Raji (cell line): ENCODE measurements around the gene FXR2.

Experiments used
- POLR2A ChIP-seq: IDR thresholded peaks from 2 replicates; pipeline ENCODE4 v1.6.1; 2011; ENCODE audit warnings: low read depth, low read length, control low read depth; ENCODE audit not compliant: insufficient read depth

The FXR2 gene

GRCh38 chr17:7614425-7615264, at the start of gene FXR2:
TSS of gene FXR2 (minus strand) at chr17:7614897. CDS start at chr17:7614532, 365 bp downstream.
- peak; percentile 41 for TF ChIP-seq POLR2A

- no peak for TF ChIP-seq POLR2A
Observed at GRCh38 chr17:7656958-7657609, 42.4 kb upstream of the FXR2 start.

GRCh38 chr17:7655541-7655840, 40.8 kb upstream of the FXR2 start:
- TF ChIP-seq POLR2A = no peak

GRCh38 chr17:7654832-7655540, 40.3 kb upstream of the FXR2 start:
- no peak for TF ChIP-seq POLR2A

- TF ChIP-seq POLR2A = no peak
Observed at GRCh38 chr17:7652388-7653356, 38.0 kb upstream of the FXR2 start.

- TF ChIP-seq POLR2A = no peak
Observed at GRCh38 chr17:7651665-7652387, 37.1 kb upstream of the FXR2 start.

GRCh38 chr17:7651097-7651664, 36.5 kb upstream of the FXR2 start:
- no peak for TF ChIP-seq POLR2A

GRCh38 chr17:7650509-7651096, 35.9 kb upstream of the FXR2 start, which contains the start of gene ATP1B2:
TSS of gene ATP1B2 (plus strand) at chr17:7650926. CDS start at chr17:7651519, 593 bp downstream.
- TF ChIP-seq POLR2A = no peak

- TF ChIP-seq POLR2A = no peak
Observed at GRCh38 chr17:7647018-7647417, 32.3 kb upstream of the FXR2 start.

GRCh38 chr17:7646457-7646856, 31.8 kb upstream of the FXR2 start:
- no peak for TF ChIP-seq POLR2A

- TF ChIP-seq POLR2A = no peak
Observed at GRCh38 chr17:7644775-7645174, 30.1 kb upstream of the FXR2 start.

- no peak for TF ChIP-seq POLR2A
Observed at GRCh38 chr17:7640783-7641182, 26.1 kb upstream of the FXR2 start.

GRCh38 chr17:7636163-7636562, 21.5 kb upstream of the FXR2 start:
- no peak for TF ChIP-seq POLR2A

- TF ChIP-seq POLR2A = no peak
Observed at GRCh38 chr17:7634384-7634783, 19.7 kb upstream of the FXR2 start.

GRCh38 chr17:7633093-7633492, 18.4 kb upstream of the FXR2 start:
- TF ChIP-seq POLR2A = no peak
